Endometrial microvascular endothelial cells (primary cell): Measurements from ENCODE around the gene SYNPO2. TPM values are rescaled to one million over a fixed set of nuclear protein-coding genes. Genes with fewer than 3 reads are reported as not detected.
"Not testable (repeated sequence)": the region's sequence is repeated elsewhere in the genome, so short reads cannot be mapped to it uniquely, and the experiment has no call there.

Experiments
- in situ Hi-C: cut with HindIII; loops from 2 replicates; pipeline ENCODE4 v1.10.0; 2017; ENCODE audit warnings: low sequenced_read_pairs, low pct_unique_long_range_greater_than_20kb; ENCODE audit errors: inconsistent ontology term
- total RNA-seq: library from RNA; depleted of rRNA; stranded (reverse); fragments of >200 nt; gene quantifications from one replicate; pipeline ENCODE4 v1.2.3, GENCODE V29; 2015; ENCODE audit errors: inconsistent ontology term

Gene SYNPO2
- total RNA-seq, 1 donor from 2014 or later = 0.19 TPM

- in situ Hi-C loops = no loop called here
Measured at GRCh38 chr4:119016636-119017035, 128.0 kb downstream of the SYNPO2 start.

- in situ Hi-C loops = no loop called here
Measured at GRCh38 chr4:119017636-119018035, 129.0 kb downstream of the SYNPO2 start.

GRCh38 chr4:119020158-119020557, 131.5 kb downstream of the SYNPO2 start:
- in situ Hi-C loops = no loop called here

- in situ Hi-C loops = not testable (repeated sequence)
Measured at GRCh38 chr4:119022520-119022919, 133.9 kb downstream of the SYNPO2 start.

GRCh38 chr4:119024102-119024501, 135.4 kb downstream of the SYNPO2 start:
- in situ Hi-C loops = no loop called here

GRCh38 chr4:119025420-119025819, 136.8 kb downstream of the SYNPO2 start:
- in situ Hi-C loops = no loop called here

- in situ Hi-C loops = no loop called here
Measured at GRCh38 chr4:119025916-119026661, 137.4 kb downstream of the SYNPO2 start.

- in situ Hi-C loops = no loop called here
Measured at GRCh38 chr4:119026662-119027444, 138.2 kb downstream of the SYNPO2 start.

GRCh38 chr4:119027811-119028210, 139.2 kb downstream of the SYNPO2 start:
- in situ Hi-C loops = no loop called here

GRCh38 chr4:119028296-119028695, 139.6 kb downstream of the SYNPO2 start:
- in situ Hi-C loops = no loop called here

GRCh38 chr4:119029847-119030535, 141.3 kb downstream of the SYNPO2 start:
- in situ Hi-C loops = no loop called here

GRCh38 chr4:119030536-119030890, 141.9 kb downstream of the SYNPO2 start:
- in situ Hi-C loops = no loop called here

GRCh38 chr4:119031218-119031617, 142.6 kb downstream of the SYNPO2 start:
- in situ Hi-C loops = no loop called here

GRCh38 chr4:119032921-119033685, 144.4 kb downstream of the SYNPO2 start:
- in situ Hi-C loops = no loop called here

GRCh38 chr4:119034276-119035008, 145.8 kb downstream of the SYNPO2 start:
- in situ Hi-C loops = no loop called here

GRCh38 chr4:119035951-119036737, 147.5 kb downstream of the SYNPO2 start:
- in situ Hi-C loops = no loop called here

GRCh38 chr4:119037709-119038108, 149.1 kb downstream of the SYNPO2 start:
- in situ Hi-C loops = no loop called here
